HG03108 (cell line): ENCODE data around the gene KCNJ8.
"Not testable (repeated sequence)": the region's sequence is repeated elsewhere in the genome, so short reads cannot be mapped to it uniquely, and the experiment has no call there.

Experiments
- ATAC-seq: cut with Tn5 transposase; IDR thresholded peaks from one replicate; pipeline ENCODE4 v1.9.1; 2021; ENCODE audit warnings: moderate library complexity; ENCODE audit not compliant: unreplicated experiment

KCNJ8 gene

GRCh38 chr12:21774358-21775132 is at the start of gene KCNJ8:
Gene KCNJ8 (minus strand): TSS chr12:21774706. CDS start chr12:21773616, 1,090 bp downstream.
- no peak for ATAC-seq

GRCh38 chr12:21823581-21823980 is 49.1 kb upstream of the KCNJ8 start:
- no peak for ATAC-seq

- no peak for ATAC-seq
These were observed 45.2 kb upstream of the KCNJ8 start for GRCh38 chr12:21819678-21820077.

GRCh38 chr12:21819236-21819635 is 44.7 kb upstream of the KCNJ8 start:
- ATAC-seq, result no peak

- no peak for ATAC-seq
These were observed 44.1 kb upstream of the KCNJ8 start for GRCh38 chr12:21818627-21819026.

GRCh38 chr12:21815306-21816062 is 41.0 kb upstream of the KCNJ8 start:
- no peak for ATAC-seq

- no peak for ATAC-seq
These were observed 40.3 kb upstream of the KCNJ8 start for GRCh38 chr12:21814814-21815213.

GRCh38 chr12:21814327-21814726 is 39.8 kb upstream of the KCNJ8 start:
- no peak for ATAC-seq

- ATAC-seq, result no peak
These were observed 39.2 kb upstream of the KCNJ8 start for GRCh38 chr12:21813751-21814150.

- no peak for ATAC-seq
These were observed 38.6 kb upstream of the KCNJ8 start for GRCh38 chr12:21813125-21813524.

- ATAC-seq, result not testable (repeated sequence)
These were observed 37.8 kb upstream of the KCNJ8 start for GRCh38 chr12:21812340-21812739.

- no peak for ATAC-seq
These were observed 34.6 kb upstream of the KCNJ8 start for GRCh38 chr12:21809100-21809499.

GRCh38 chr12:21806255-21806654 is 31.7 kb upstream of the KCNJ8 start:
- no peak for ATAC-seq

- no peak for ATAC-seq
These were observed 27.2 kb upstream of the KCNJ8 start for GRCh38 chr12:21801522-21802288.

- no peak for ATAC-seq
These were observed 25.5 kb upstream of the KCNJ8 start for GRCh38 chr12:21800011-21800410.

GRCh38 chr12:21797539-21797938 is 23.0 kb upstream of the KCNJ8 start:
- ATAC-seq, result no peak

GRCh38 chr12:21795648-21796328 is 21.3 kb upstream of the KCNJ8 start:
- no peak for ATAC-seq

GRCh38 chr12:21794807-21795595 is 20.5 kb upstream of the KCNJ8 start:
- not testable (repeated sequence) for ATAC-seq

GRCh38 chr12:21789687-21790086 is 15.2 kb upstream of the KCNJ8 start:
- ATAC-seq, result not testable (repeated sequence)
